Putamen (tissue), 1 donor: Measurements from ENCODE around the gene IQSEC1.
A peak's percentile ranks its signal among the peaks of the same experiment; 100 is the strongest.

Experiments
- DNase-seq: peaks from one replicate; pipeline ENCODE4 v3.0.0-alpha.2; 2016; ENCODE audit warnings: low spot score

The IQSEC1 gene

GRCh38 chr3:13002398-13003124 lies 70.7 kb downstream of the IQSEC1 start:
- DNase-seq, result no peak

DNA sequence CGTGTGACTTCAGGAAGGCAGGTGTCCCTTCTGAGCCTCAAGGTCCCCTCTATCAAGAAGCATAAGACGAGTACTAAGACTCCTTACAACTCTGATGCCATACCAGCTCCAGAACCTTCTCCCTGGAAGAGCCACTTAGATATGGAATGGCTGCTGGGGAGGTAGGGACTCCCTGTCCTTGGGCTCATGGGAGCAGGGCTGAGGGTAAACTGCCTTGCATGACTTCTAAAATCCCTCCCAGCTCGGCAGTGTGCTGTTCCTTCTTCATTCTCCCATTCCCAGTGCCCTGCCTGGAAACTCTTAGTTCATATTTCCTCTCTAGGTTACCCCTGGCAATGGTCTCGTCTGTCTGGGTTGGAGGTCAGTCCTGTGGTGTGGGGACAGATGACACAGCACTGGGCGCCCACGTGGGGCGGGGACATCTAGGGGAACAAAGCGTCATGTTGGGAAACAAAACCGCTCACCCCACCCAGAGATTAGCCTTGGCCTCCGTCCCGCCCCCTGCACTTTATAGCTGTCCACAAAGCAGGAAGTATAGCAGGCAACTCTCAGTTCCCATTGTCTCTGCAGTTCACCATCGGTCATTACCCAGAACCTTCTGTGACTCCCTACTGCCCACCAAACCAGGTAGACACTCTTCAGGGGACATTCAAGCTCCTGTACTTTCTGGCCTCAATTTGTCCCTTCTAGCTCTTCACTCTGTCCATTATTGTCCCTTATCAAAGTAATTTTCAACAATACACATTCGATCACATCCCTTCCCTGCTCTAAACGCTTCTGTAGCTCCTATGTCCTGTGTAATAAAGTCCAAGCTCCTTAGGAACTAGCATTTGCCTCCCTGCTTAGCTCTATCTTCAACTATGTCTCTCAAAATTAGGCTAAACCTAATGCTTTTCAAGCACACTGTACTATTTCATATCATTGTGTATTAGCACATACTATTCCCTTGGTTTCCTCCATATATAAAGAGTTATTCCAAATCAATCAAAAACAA lies 73.8 kb downstream of the IQSEC1 start:
- no peak for DNase-seq

- DNase-seq, result no peak
Measured at GRCh38 chr3:12998648-12999047, 74.6 kb downstream of the IQSEC1 start.

DNA sequence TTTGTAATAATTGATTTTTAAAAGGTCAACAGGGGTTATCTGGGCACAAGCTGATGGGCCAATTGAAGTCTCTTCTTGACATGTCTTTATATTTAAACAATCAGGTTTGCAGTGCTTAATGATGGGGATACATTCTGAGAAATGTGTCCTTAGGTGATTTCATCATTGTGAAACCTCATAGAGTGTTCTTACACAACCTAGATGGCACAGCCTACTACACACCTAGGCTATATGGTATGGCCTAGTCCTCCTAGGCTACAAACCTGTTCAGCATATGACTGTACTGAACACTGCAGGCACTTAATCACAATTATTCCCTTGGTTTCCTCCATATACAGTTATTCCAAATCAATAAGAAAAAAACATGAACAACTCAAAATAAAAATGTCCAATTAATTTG lies 75.8 kb downstream of the IQSEC1 start:
- DNase-seq, result no peak

- DNase-seq, result no peak
Measured at GRCh38 chr3:12996181-12996506, 77.1 kb downstream of the IQSEC1 start.

- no peak for DNase-seq
Measured at GRCh38 chr3:12995389-12996180, 77.6 kb downstream of the IQSEC1 start.

DNA sequence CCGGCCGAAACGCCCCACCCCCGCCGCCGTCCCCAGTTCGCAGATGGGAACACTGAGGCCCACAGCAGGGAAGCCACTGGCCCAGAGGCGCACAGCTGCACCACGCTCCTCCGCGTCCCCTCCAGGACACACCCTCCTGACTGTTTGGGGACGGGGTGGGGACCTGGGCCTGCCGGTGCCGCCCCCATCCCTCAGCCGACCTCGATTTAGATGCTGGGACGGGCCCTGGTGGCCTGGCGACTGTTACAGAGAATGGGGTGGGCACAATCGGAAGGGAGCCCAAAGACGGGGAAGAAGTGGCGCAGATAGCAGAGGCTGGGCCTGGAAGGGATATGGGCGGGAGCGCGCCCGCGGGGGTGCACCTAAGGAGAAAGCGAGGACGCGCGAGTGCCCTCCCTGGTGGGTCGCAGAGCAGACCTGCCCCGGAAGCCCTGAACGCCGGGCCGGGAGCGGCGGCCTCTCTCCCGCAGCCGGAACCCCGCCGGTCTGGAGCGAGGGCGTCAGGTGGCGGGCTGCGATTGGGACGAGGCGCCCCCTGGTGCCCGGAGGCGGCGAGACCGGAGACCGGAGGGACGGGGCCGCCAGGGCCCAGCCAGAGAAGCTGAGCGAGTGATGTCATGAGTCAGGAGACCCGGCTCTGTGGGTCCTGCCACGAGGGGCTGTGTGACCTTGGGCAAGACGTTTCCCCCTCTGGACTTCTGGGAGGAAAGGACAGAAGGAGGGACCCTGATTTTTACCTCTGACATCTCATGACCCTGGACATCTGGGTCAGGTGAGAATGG lies 78.4 kb downstream of the IQSEC1 start:
- peak; percentile 76 for DNase-seq

DNA sequence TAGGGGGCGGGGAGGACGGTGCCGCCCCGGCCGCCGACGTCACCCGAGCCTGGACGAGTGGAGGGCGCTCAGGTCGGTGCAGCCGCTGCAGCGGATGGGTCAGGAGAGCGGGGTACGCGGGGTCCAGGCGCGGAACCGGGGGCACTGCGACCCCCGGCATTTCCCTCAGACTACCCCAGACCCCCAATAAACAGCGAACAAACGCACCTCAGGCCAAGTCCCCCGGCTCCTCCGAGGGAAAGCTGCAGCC lies 78.9 kb downstream of the IQSEC1 start:
- DNase-seq, result no peak

DNA sequence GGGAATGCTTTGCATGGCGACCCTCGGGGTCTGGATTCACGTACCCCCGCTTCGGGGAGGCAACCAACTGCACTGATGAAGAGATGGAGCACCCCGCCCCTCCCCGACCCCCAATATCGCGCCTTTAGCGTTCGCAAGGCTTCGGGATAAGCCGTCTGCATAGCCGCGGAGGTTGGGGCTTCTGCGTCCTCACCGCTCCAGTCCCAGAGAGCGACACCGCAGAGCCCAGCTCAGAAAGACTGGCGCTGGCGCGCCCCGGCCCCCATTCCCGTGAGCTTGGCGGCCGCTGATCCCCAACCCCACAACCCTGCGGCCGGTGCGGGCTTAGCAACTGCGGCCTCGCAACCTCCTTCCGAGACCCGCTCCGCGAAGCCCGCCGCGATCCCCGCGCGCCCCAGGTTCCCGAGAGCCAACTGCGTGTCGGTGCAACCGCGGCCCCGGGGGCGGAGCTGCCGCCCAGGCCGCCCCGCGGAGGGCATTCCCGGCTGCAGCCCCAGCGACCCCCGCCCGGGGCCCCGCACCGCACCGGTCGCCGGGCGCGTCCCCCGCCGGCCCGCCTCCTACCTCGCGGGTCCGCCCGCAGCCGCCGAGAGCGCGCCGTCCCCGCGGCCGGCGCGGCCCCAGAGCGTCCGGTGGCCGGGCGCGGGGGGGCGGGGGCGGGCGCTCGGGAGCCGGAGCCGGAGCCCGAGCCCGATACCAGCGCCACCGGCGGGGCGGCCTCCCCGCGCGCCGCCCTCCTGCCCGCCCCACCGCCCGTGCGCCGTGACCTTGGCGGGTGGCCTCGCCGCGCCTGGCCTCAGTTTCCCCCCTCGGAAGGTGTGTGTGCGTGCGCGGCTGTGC lies 79.5 kb downstream of the IQSEC1 start:
- DNase-seq, result no peak

GRCh38 chr3:12992629-12993516 lies 80.4 kb downstream of the IQSEC1 start:
- DNase-seq, result no peak

- DNase-seq, result no peak
Measured at GRCh38 chr3:12991861-12992281, 81.4 kb downstream of the IQSEC1 start.

DNA sequence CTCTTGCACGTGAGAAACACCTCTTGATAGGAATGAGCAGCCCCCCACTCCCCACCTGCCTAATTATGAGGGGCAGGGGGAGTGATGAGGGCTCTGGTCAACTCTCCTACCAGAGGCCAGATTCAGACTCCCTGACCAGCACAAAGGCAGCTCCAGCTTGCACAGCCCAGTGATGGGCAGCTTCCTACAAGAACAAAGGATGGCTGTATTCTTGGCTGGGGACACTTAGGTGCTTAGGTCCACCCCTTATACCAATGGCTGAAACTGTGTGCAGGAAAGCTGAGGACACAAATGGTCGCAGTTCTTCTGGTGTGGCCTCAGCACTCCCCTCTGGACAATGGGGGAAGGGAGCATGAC lies 81.8 kb downstream of the IQSEC1 start:
- no peak for DNase-seq

- DNase-seq, result no peak
Measured at GRCh38 chr3:12990781-12991480, 82.3 kb downstream of the IQSEC1 start.

DNA sequence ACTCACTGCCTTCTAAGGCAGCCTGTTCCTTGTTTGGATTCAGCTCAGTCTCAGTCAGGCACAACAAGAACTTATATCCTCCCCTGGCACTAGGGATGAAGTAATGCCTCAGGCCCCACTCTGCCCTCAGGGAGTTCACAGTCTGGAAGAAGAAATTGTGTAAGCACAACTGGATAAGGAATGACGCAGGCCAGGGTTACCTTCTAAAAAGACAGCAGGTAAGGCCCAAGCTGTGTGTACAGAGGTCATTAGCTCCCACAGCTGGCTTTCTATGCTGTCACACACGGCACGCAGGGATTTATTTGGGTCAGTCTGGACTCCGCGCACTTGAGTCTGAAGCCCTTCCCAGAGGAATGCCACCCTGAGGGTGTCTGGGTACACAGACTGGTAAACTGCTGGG lies 82.9 kb downstream of the IQSEC1 start:
- no peak for DNase-seq

DNA sequence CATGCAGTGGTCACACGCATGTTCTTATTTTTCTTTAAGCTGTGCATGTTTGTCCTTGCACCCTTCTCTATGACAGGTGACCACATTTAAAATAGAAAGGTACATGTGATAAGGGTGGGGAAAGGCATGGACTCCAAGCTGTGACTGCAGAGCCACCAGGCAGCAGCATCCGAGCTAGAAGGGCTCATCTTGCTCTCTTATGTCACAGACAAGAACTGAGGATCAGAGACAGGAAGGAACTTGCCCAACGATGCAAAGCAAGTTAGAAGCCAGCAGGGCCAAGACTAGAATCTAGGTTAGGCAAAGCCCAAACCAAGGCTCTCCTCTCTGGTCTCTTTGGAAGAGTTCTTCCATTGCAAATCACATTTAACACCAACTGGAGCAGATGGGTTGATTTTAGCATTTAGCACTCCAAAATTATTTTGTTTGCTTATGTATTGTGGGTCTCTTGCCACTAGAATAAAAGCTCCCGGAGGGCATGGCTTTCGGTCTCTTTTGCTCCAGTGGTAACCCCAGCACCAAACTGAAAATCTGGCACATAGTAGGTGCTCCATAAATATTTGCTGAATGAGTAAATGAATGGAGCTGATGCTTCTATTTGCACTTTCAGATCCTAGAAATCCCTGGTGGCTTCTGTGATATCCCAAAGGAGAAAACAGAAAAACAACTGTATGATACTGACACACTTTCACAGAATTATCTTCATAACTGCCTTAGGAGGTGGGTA lies 84.3 kb downstream of the IQSEC1 start:
- DNase-seq, result no peak

DNA sequence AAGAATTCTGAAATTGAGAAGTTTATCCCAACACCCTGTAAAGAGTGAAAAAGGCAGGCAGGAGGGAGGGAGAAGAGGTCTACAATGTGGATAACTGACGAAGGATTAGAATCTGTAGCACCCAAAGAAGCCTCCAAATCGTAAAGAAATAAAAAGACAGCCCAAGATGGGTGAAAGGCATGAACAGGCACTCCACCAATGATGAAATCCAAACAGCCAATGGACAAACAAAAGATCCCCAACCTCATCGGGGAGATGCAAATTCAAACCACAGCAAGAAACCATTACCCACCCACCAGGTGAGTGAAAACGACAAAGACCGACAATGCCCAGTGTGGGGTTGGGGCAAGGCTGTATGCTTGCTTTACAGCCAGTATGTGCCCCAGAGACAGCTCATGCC lies 85.6 kb downstream of the IQSEC1 start:
- DNase-seq, result no peak

GRCh38 chr3:12986986-12987385 lies 86.2 kb downstream of the IQSEC1 start:
- DNase-seq, result no peak

- no peak for DNase-seq
Measured at GRCh38 chr3:12986521-12986920, 86.7 kb downstream of the IQSEC1 start.

DNA sequence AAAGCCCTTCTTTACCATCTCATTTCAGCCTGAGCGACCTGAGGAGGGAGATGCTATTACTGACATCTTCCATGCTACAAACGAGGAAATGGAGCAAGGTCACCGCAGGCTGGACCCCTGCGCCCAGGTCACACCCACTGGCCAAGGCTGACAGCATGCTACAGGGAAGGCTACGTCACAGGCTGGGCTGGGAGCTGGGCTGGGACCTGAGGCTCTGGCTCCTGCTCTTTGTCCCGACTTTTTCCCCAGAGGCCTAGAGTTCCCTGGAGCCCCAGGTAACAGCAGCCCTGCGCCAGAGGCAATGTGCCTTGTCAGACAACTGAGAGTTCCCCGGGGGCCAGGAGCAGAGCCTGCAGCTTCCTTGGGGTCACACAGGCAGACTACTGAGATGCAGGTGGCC lies 87.2 kb downstream of the IQSEC1 start:
- no peak for DNase-seq
